Endothelial cell of umbilical vein (primary cell): Measurements from ENCODE around the gene ROCK2. TPM values are rescaled to one million over a fixed set of nuclear protein-coding genes. Genes with fewer than 3 reads are reported as not detected.

ENCODE experiments used
- BruUV-seq: library from RNA; stranded (reverse); fragments of 400-500 nt; replicated peaks from 2 replicates; lab custom pipeline; 2021; lab: Mats Ljungman, UMichigan
- CTCF ChIA-PET: fragments of 300-600, 350-600 bp; sonication (Branson Sonifier 250); formaldehyde crosslinking; loops from one replicate; lab custom pipeline; 2021; ENCODE audit warnings: antibody characterized with exemption, inconsistent platforms; lab: Charles Lee
- POLR2A ChIA-PET: fragments of 300-600, 350-600 bp; sonication (Branson Sonifier 250); formaldehyde crosslinking; loops from one replicate; lab custom pipeline; 2021; ENCODE audit warnings: antibody characterized with exemption, inconsistent platforms; lab: Charles Lee
- DNase-seq: peaks from one replicate; pipeline ENCODE4 v3.0.0-alpha.2; 2011; ENCODE audit warnings: low read depth, low spot score
- FAIRE-seq: peaks from 2 replicates; lab custom pipeline; 2011; peaks lifted over from hg19 to GRCh38; lab: Jason Lieb, UNC
- H2AFZ ChIP-seq: 2 replicates; pipeline ENCODE4 v1.6.0; 2012; ENCODE audit warnings: low read depth, low read length, control low read depth, inconsistent platforms
- H3K27ac ChIP-seq: 2 replicates; pipeline ENCODE4 v1.5.1; 2011; ENCODE audit warnings: low read depth, mild to moderate bottlenecking, control low read depth, low read length, moderate library complexity; ENCODE audit not compliant: insufficient read depth
- H3K27me3 ChIP-seq, 2 experiments: 2 replicates each; pipeline versions ENCODE4 v1.6.0 to v1.6.1; 2011; ENCODE audit warnings: low read length in 2 of 2, mixed read lengths in 1 of 2; ENCODE audit not compliant: control insufficient read depth in 2 of 2, insufficient read depth in 2 of 2
- H3K36me3 ChIP-seq, 2 experiments: 2 replicates in 1 of 2; 3 replicates in 1 of 2; pipeline ENCODE4 v1.5.1; 2011; ENCODE audit warnings: low read length in 2 of 2, mild to moderate bottlenecking in 1 of 2, moderate library complexity in 1 of 2; ENCODE audit not compliant: control insufficient read depth in 2 of 2, insufficient read depth in 2 of 2; ENCODE audit errors: extremely low read depth in 1 of 2
- H3K4me1 ChIP-seq: 3 replicates; pipeline ENCODE4 v1.5.1; 2011; ENCODE audit warnings: mild to moderate bottlenecking, low read length; ENCODE audit not compliant: control insufficient read depth, insufficient read depth; ENCODE audit errors: extremely low read depth
- H3K4me2 ChIP-seq: 2 replicates; pipeline ENCODE4 v1.6.1; 2011; ENCODE audit warnings: low read length, control low read depth, mixed read lengths; ENCODE audit not compliant: insufficient read depth
- H3K4me3 ChIP-seq, 3 experiments: fragments of 200-600 bp in 1 of 3; sonication (generic), shearing (Covaris generic) in 1 of 3; replicated peaks in 1 of 3; 2 replicates each; pipeline ENCODE4 v1.5.1; 2011 to 2016; ENCODE audit warnings: control low read depth in 3 of 3, low read length in 3 of 3, mild to moderate bottlenecking in 2 of 3, inconsistent platforms in 1 of 3, low read depth in 1 of 3, moderate library complexity in 1 of 3; ENCODE audit not compliant: insufficient read depth in 1 of 3
- H3K79me2 ChIP-seq: 2 replicates; pipeline ENCODE4 v1.6.0; 2012; ENCODE audit warnings: low read length, inconsistent platforms; ENCODE audit not compliant: control insufficient read depth, insufficient read depth
- H3K9ac ChIP-seq: replicated peaks from 2 replicates; pipeline ENCODE3; 2011; ENCODE audit warnings: low read length, control low read depth; ENCODE audit not compliant: insufficient read depth; ENCODE audit errors: extremely low read depth
- H3K9me1 ChIP-seq: replicated peaks from 3 replicates; pipeline ENCODE4 v1.6.0; 2011; ENCODE audit warnings: mild to moderate bottlenecking, low read length; ENCODE audit not compliant: control insufficient read depth, insufficient read depth; ENCODE audit errors: extremely low read depth
- H3K9me3 ChIP-seq: replicated peaks from 2 replicates; pipeline ENCODE4 v1.5.1; 2012; ENCODE audit warnings: low read length, inconsistent platforms; ENCODE audit not compliant: control insufficient read depth, insufficient read depth
- H4K20me1 ChIP-seq: replicated peaks from 2 replicates; pipeline ENCODE3; 2011; ENCODE audit warnings: mild to moderate bottlenecking, low read length; ENCODE audit not compliant: control insufficient read depth, insufficient read depth; ENCODE audit errors: extremely low read depth
- CTCF ChIP-seq, 2 donors: IDR thresholded peaks; 1 replicate in 1 of 2; 2 replicates in 1 of 2; pipeline ENCODE4 v1.5.1; 2011; ENCODE audit warnings: low read length in 2 of 2, mild to moderate bottlenecking in 2 of 2, moderate library complexity in 2 of 2, control low read depth in 1 of 2, inconsistent platforms in 1 of 2, low read depth in 1 of 2; ENCODE audit not compliant: insufficient read depth in 1 of 2; ENCODE audit errors: extremely low read depth in 1 of 2
- EZH2 ChIP-seq: IDR thresholded peaks from 2 replicates; pipeline ENCODE4 v1.6.1; 2012; ENCODE audit warnings: borderline replicate concordance, low read depth, mild to moderate bottlenecking, moderate library complexity, low read length, inconsistent platforms; ENCODE audit not compliant: severe bottlenecking
- FOS ChIP-seq: IDR thresholded peaks from 2 replicates; pipeline ENCODE4 v1.6.1; 2011; ENCODE audit warnings: mild to moderate bottlenecking, low read length, moderate library complexity, borderline replicate concordance; ENCODE audit not compliant: insufficient read depth
- GATA2 ChIP-seq: IDR thresholded peaks from 2 replicates; pipeline ENCODE4 v1.7.0; 2011; ENCODE audit warnings: low read depth, mild to moderate bottlenecking, moderate library complexity, mixed read lengths, low read length; ENCODE audit not compliant: insufficient read length, insufficient read depth
- JUN ChIP-seq: IDR thresholded peaks from 2 replicates; pipeline ENCODE4 v1.6.1; 2011; ENCODE audit warnings: borderline replicate concordance, low read depth; ENCODE audit not compliant: insufficient read length, insufficient read depth
- MAX ChIP-seq: IDR thresholded peaks from 2 replicates; pipeline ENCODE4 v1.6.1; 2011; ENCODE audit not compliant: insufficient read depth, insufficient read length
- MYC ChIP-seq: IDR thresholded peaks from one replicate; pipeline ENCODE4 v1.6.1; 2011; ENCODE audit warnings: mild to moderate bottlenecking, low read depth, low read length
- POLR2A ChIP-seq: IDR thresholded peaks from 2 replicates; pipeline ENCODE4 v1.6.1; 2012; ENCODE audit warnings: low read depth, mild to moderate bottlenecking, control low read depth, low read length
- POLR2AphosphoS5 ChIP-seq: IDR thresholded peaks from 2 replicates; pipeline ENCODE4 v1.6.1; 2012; ENCODE audit warnings: low read depth, mild to moderate bottlenecking, control low read depth, low read length, moderate library complexity; ENCODE audit not compliant: insufficient read depth
- dilution Hi-C: fragments of 300-500 bp; cut with MboI; formaldehyde crosslinking; loops from one replicate; pipeline ENCODE4 v1.15.0; 2019; ENCODE audit warnings: low sequenced_read_pairs; ENCODE audit not compliant: extremely low pct_ligation_motif_present
- intact Hi-C: fragments of 100-400 bp; cut with micrococcal nuclease; formaldehyde crosslinking; loops from one replicate; pipeline ENCODE4 v1.10.0; 2022
- polyA plus RNA-seq, 4 experiments: library from polyadenylated mRNA; depleted of rRNA in 3 of 4; stranded (reverse) in 3 of 4; unstranded in 1 of 4; fragments of >200 nt; gene quantifications; 2 replicates each; pipeline versions ENCODE4 v1.2.1 to v1.2.3, GENCODE V29; 2011 to 2012; ENCODE audit warnings: missing spikeins in 1 of 4
- total RNA-seq: library from RNA; stranded (reverse); gene quantifications from 2 replicates; pipeline ENCODE4 v1.2.3, GENCODE V29; 2021

ROCK2 gene
- total and polyA plus RNA-seq, 2 donors (not counting 3 experiments of a cell fraction or from before 2014, with no cell fraction given) = 5.2 to 56.5 TPM

- TF ChIP-seq FOS (no peak), GATA2 (no peak), MAX (no peak), POLR2AphosphoS5 (no peak), CTCF (IDR thresholded peaks at IDR 0.05; ENCODE audit: extremely low read depth in 1 of 2, insufficient read depth in 1 of 2, low read depth in 1 of 2, low read length in 2 of 2) (no peak), EZH2 (no peak), POLR2A (no peak), JUN (no peak), MYC (no peak)
- Histone ChIP-seq H3K79me2 (no peaks in the 10 kb centered on the region), H3K9me3 (no peaks in the 10 kb centered on the region), H3K9ac (no peak overlapping the region), H3K4me1 (peaks cover 11% of the 10 kb centered on the region), H3K27ac (no peak overlapping the region), H3K4me2 (no peak overlapping the region), H3K36me3 (no peaks in the 10 kb centered on the region), H3K4me3 (no peak overlapping the region), H4K20me1 (no peaks in the 10 kb centered on the region), H3K9me1 (no peaks in the 10 kb centered on the region), H3K27me3 (no peaks in the 10 kb centered on the region), H2AFZ (no peak overlapping the region)
- DNase-seq (no peak), FAIRE-seq (no peak)
- ChIA-PET POLR2A (no interaction called here), CTCF (no interaction called here)
- intact Hi-C loops (no loop called here), dilution Hi-C loops (no loop called here)
- no TSS peak for BruUV-seq
Observed at GRCh38 chr2:11156396-11157075, 187.9 kb downstream of the ROCK2 start.
